ENCODE data around the gene PHF8. TPM values are rescaled to one million over a fixed set of nuclear protein-coding genes. Genes with fewer than 3 reads are reported as not detected.

The PHF8 gene
- total and polyA plus RNA-seq, 12 donors: 6.1 to 73.5 (median 20.0) TPM

GRCh38 chrX:54029529-54030143 lies 14.6 kb downstream of the PHF8 start:
- Histone ChIP-seq H3K4me1 (replicated peaks in 1 of 2) (no peaks in the 10 kb centered on the region), H3K4me3 (no peak overlapping the region), H3K27me3 (no peaks in the 10 kb centered on the region), H3K36me3 (replicated peaks in 1 of 2) (no peaks in the 10 kb centered on the region), H3K27ac (no peak overlapping the region), H3K9me3 (replicated peaks in 1 of 3) (no peaks in the 10 kb centered on the region)
- 81 to 98% (median 89%) methylated on average over 7 to 10 of the region's 10 CpGs for WGBS, 4 donors
- TF ChIP-seq CTCF (IDR thresholded peaks at IDR 0.05) (no peak), POLR2A (IDR thresholded peaks at IDR 0.05) (no peak)
- no peak for DNase-seq
- intact Hi-C loops (cut with DNase I): no loop called here

- no peaks in the 10 kb centered on the region for H3K27me3 ChIP-seq
- no peak overlapping the region for H3K4me3 ChIP-seq
- DNase-seq: no peak
- H3K36me3 ChIP-seq (replicated peaks in 1 of 2): peaks cover 0 to 9% of the 10 kb centered on the region in 2 donors
- H3K4me1 ChIP-seq (replicated peaks in 1 of 2): no peaks in the 10 kb centered on the region
- H3K27ac ChIP-seq: no peak overlapping the region
- no peak for TF ChIP-seq POLR2A (IDR thresholded peaks at IDR 0.05)
- no peak for TF ChIP-seq CTCF (IDR thresholded peaks at IDR 0.05)
- WGBS, 4 donors: 90 to 95% (median 92%) methylated on average over 5 of the region's 5 CpGs
- H3K9me3 ChIP-seq (replicated peaks in 1 of 3): no peaks in the 10 kb centered on the region
- intact Hi-C loops (cut with DNase I): no loop called here
Observed at GRCh38 chrX:54024350-54024749, 19.9 kb downstream of the PHF8 start.

- intact Hi-C loops (cut with DNase I): no loop called here
- Histone ChIP-seq H3K36me3 (replicated peaks in 1 of 2) (peaks cover 0 to 8% of the 10 kb centered on the region in 2 donors), H3K27me3 (no peaks in the 10 kb centered on the region), H3K27ac (no peak overlapping the region), H3K4me3 (no peak overlapping the region), H3K9me3 (replicated peaks in 1 of 3) (no peaks in the 10 kb centered on the region), H3K4me1 (replicated peaks in 1 of 2) (no peaks in the 10 kb centered on the region)
- WGBS, 4 donors: 62 to 100% (median 82%) methylated on average over 1 of the region's 1 CpG
- TF ChIP-seq POLR2A (IDR thresholded peaks at IDR 0.05) (no peak), CTCF (IDR thresholded peaks at IDR 0.05) (no peak)
- no peak for DNase-seq
Observed at GRCh38 chrX:54012830-54013500, 31.3 kb downstream of the PHF8 start.

GRCh38 chrX:54007682-54008081 lies 36.6 kb downstream of the PHF8 start:
- WGBS, 4 donors: 88 to 96% (median 92%) methylated on average over 4 of the region's 4 CpGs

More at GRCh38 chrX:54007682-54008081, 36.6 kb downstream of the PHF8 start:
- Histone ChIP-seq H3K27ac (no peak overlapping the region), H3K4me3 (no peak overlapping the region), H3K27me3 (no peaks in the 10 kb centered on the region), H3K36me3 (replicated peaks in 1 of 2) (no peaks in the 10 kb centered on the region), H3K4me1 (replicated peaks in 1 of 2) (no peaks in the 10 kb centered on the region), H3K9me3 (replicated peaks in 1 of 3) (no peaks in the 10 kb centered on the region)
- TF ChIP-seq POLR2A (IDR thresholded peaks at IDR 0.05): no peak
- DNase-seq: no peak
- intact Hi-C loops (cut with DNase I): no loop called here

Measured in adrenal gland (tissue), 12 donors.